Adipocyte (in vitro differentiated cells): ENCODE measurements around the gene UQCC2.

Experiments
- DNase-seq: peaks from one replicate; pipeline ENCODE4 v3.0.0-alpha.2; 2015; ENCODE audit warnings: low read depth
- H3K27me3 ChIP-seq: replicated peaks from 2 replicates; pipeline ENCODE4 v1.7.0; 2013; ENCODE audit warnings: mild to moderate bottlenecking, low read length, moderate library complexity; ENCODE audit not compliant: control insufficient read depth, insufficient read depth
- H3K36me3 ChIP-seq: 2 replicates; pipeline ENCODE4 v1.7.0; 2013; ENCODE audit warnings: low read length, mild to moderate bottlenecking, moderate library complexity; ENCODE audit not compliant: control insufficient read depth, insufficient read depth, severe bottlenecking
- H3K4me1 ChIP-seq: 2 replicates; pipeline ENCODE4 v1.7.0; 2013; ENCODE audit warnings: mild to moderate bottlenecking, low read length, moderate library complexity; ENCODE audit not compliant: control insufficient read depth, insufficient read depth
- H3K4me3 ChIP-seq: 2 replicates; pipeline ENCODE4 v1.7.0; 2013; ENCODE audit warnings: mild to moderate bottlenecking, low read length, moderate library complexity
- H3K9ac ChIP-seq: 2 replicates; pipeline ENCODE4 v1.7.0; 2013; ENCODE audit warnings: mild to moderate bottlenecking, low read length, moderate library complexity
- H3K9me3 ChIP-seq: 2 replicates; pipeline ENCODE4 v1.7.0; 2013; ENCODE audit warnings: mild to moderate bottlenecking, low read length, moderate library complexity; ENCODE audit not compliant: control insufficient read depth

Gene UQCC2

GRCh38 chr6:33692078-33692759 is 19.3 kb downstream of the UQCC2 start:
- peaks cover 47% of the 10 kb centered on the region for H3K4me1 ChIP-seq
- DNase-seq: peak; percentile 78

GRCh38 chr6:33691456-33692077 is 19.9 kb downstream of the UQCC2 start:
- peaks cover 68% of the 10 kb centered on the region for H3K36me3 ChIP-seq
- H3K4me3 ChIP-seq: no peak overlapping the region
- DNase-seq: no peak
- H3K9ac ChIP-seq: no peak overlapping the region
- peaks cover 41% of the 10 kb centered on the region for H3K4me1 ChIP-seq
- H3K27me3 ChIP-seq: no peaks in the 10 kb centered on the region
- H3K9me3 ChIP-seq: no peaks in the 10 kb centered on the region

More at GRCh38 chr6:33692078-33692759, 19.3 kb downstream of the UQCC2 start:
- Histone ChIP-seq H3K9me3 (no peaks in the 10 kb centered on the region), H3K4me3 (no peak overlapping the region), H3K9ac (peak overlapping the region; percentile 38), H3K36me3 (peaks cover 68% of the 10 kb centered on the region), H3K27me3 (no peaks in the 10 kb centered on the region)

DNA sequence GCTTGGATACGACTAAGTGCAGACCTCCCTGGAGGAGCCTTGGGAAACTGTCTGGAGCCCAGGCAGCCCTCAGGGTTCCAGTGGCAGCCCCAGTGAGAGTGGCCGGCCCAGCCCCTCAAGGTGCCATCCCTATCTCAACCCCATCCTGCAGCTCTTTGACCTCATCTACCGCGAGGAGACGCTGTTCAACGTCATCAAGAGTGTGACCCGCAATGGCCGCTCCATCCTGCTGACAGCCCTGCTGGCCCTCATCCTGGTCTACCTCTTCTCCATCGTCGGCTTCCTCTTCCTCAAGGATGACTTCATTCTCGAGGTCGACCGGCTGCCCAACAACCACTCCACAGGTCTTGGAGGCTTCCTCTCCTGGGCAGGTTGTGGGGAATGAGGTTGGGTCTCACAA is 20.7 kb downstream of the UQCC2 start:
- no peaks in the 10 kb centered on the region for H3K9me3 ChIP-seq
- H3K4me1 ChIP-seq: peaks cover 35% of the 10 kb centered on the region
- H3K9ac ChIP-seq: no peak overlapping the region
- H3K27me3 ChIP-seq: no peaks in the 10 kb centered on the region
- DNase-seq: no peak
- peaks cover 65% of the 10 kb centered on the region for H3K36me3 ChIP-seq
- H3K4me3 ChIP-seq: no peak overlapping the region

DNA sequence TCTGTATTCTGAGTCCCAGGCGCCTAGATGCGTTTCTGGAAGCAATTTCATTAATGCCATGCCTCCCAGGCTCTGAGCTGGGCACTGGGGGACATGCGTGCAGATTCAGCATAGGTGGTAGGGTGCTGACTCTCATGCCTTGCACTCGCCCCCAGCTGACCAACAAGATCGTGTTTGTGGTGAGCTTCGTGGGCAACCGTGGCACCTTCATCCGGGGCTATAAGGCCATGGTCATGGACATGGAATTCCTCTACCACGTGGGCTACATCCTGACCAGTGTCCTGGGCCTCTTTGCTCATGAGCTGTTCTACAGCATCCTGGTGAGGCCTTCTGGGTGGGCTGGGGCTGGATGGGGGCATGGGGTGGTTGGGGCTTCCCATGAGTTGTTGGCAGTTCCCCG is 21.6 kb downstream of the UQCC2 start:
- Histone ChIP-seq H3K27me3 (no peaks in the 10 kb centered on the region), H3K36me3 (peaks cover 65% of the 10 kb centered on the region), H3K4me1 (peaks cover 26% of the 10 kb centered on the region), H3K4me3 (no peak overlapping the region), H3K9ac (no peak overlapping the region), H3K9me3 (no peaks in the 10 kb centered on the region)
- DNase-seq: no peak

DNA sequence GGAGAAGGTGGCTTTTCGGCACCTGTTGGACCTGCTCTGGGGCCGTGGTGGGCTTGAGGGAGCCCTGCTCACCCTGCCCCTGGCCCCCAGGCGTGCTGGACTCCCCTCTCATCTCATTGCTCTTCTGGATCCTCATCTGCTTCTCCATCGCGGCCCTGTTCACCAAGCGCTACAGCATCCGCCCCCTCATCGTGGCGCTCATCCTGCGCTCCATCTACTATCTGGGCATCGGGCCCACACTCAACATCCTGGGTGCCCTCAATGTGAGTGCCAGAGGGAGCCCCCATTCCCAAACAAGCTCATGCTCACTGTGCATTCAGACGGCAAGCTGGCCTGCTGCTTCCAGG is 22.4 kb downstream of the UQCC2 start:
- DNase-seq: no peak
- Histone ChIP-seq H3K27me3 (no peaks in the 10 kb centered on the region), H3K36me3 (peaks cover 69% of the 10 kb centered on the region), H3K4me3 (no peak overlapping the region), H3K9ac (no peak overlapping the region), H3K9me3 (no peaks in the 10 kb centered on the region), H3K4me1 (peaks cover 19% of the 10 kb centered on the region)

DNA sequence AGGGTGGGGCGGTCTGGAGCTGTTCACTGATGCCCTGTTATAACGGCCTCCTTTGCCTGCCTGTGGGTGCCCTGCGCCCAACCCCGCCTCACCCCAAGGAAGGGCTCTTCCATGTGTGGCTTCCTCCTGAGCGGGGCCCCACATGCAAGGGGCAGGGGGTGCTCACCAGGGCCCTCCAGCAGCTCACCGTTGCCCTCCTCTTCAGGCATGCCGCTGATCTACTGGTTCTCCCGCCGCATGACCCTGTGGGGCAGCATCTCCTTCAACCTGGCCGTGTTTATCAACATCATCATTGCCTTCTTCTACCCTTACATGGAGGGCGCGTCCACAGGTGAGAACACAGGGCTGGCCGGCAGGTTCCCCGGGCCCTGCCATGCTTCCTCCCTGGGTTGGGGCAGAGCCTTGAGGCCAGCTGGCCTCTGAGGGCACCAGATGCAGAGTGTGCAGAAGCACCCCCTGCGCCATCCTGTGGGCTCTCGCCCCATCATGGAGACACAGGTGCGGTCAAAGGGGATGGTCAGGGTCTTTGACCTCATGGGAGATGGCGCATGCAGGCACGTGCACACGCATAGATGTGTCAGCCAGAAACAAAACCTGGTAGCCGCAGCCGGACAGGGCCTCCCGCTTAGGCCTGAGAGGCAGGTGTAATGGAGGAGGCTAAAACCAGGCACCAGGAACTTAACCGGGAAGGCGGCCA is 22.9 kb downstream of the UQCC2 start:
- H3K9ac ChIP-seq: no peak overlapping the region
- peaks cover 68% of the 10 kb centered on the region for H3K36me3 ChIP-seq
- peaks cover 17% of the 10 kb centered on the region for H3K4me1 ChIP-seq
- no peaks in the 10 kb centered on the region for H3K27me3 ChIP-seq
- no peak overlapping the region for H3K4me3 ChIP-seq
- DNase-seq: no peak
- no peaks in the 10 kb centered on the region for H3K9me3 ChIP-seq

- H3K4me1 ChIP-seq: peaks cover 22% of the 10 kb centered on the region
- no peak for DNase-seq
- H3K4me3 ChIP-seq: no peak overlapping the region
- no peaks in the 10 kb centered on the region for H3K27me3 ChIP-seq
- no peaks in the 10 kb centered on the region for H3K9me3 ChIP-seq
- peaks cover 65% of the 10 kb centered on the region for H3K36me3 ChIP-seq
- no peak overlapping the region for H3K9ac ChIP-seq
These were observed 23.5 kb downstream of the UQCC2 start for GRCh38 chr6:33688006-33688405.

GRCh38 chr6:33686981-33687975 is 24.2 kb downstream of the UQCC2 start:
- Histone ChIP-seq H3K27me3 (no peaks in the 10 kb centered on the region), H3K4me1 (peaks cover 15% of the 10 kb centered on the region), H3K9me3 (no peaks in the 10 kb centered on the region), H3K36me3 (peaks cover 60% of the 10 kb centered on the region), H3K4me3 (no peak overlapping the region), H3K9ac (no peak overlapping the region)
- DNase-seq: no peak

DNA sequence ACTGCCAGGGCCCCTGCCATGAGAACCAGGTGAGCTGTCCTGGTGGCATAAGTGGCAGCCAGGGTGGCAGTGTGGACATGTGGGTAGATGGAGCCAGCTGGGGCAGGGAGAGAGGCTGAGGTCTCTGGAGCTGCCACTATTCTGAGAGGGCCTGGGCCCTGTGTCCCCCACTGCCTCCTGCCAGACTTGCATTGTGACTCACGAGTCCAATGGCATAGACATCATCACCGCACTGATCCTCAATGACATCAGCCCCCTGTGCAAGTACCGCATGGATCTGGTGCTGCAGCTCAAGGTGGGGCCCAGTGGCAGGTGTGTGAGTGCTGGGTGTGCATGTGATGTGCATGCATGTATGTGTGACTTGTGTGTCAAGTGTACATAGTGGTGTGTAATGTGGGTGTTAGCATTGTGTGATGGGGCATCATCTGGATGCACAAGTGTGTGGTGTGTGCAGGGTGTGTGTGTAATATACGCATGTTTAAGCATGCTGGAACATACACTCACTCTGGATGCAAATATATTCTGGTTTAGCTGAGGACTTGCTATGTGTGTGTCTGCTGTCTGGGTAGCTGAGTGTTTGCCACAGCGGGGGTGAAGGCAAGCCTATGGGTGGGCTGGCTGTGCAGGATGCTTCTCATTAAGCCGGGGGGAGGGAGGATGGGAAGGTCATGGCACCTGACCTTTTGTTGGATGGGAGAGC is 25.1 kb downstream of the UQCC2 start:
- no peak for DNase-seq
- no peak overlapping the region for H3K9ac ChIP-seq
- no peaks in the 10 kb centered on the region for H3K9me3 ChIP-seq
- H3K36me3 ChIP-seq: peaks cover 55% of the 10 kb centered on the region
- no peak overlapping the region for H3K4me3 ChIP-seq
- no peaks in the 10 kb centered on the region for H3K27me3 ChIP-seq
- peaks cover 8% of the 10 kb centered on the region for H3K4me1 ChIP-seq

- Histone ChIP-seq H3K36me3 (peaks cover 53% of the 10 kb centered on the region), H3K4me1 (peaks cover 8% of the 10 kb centered on the region), H3K27me3 (no peaks in the 10 kb centered on the region), H3K4me3 (no peak overlapping the region), H3K9ac (no peak overlapping the region), H3K9me3 (no peaks in the 10 kb centered on the region)
- no peak for DNase-seq
These were observed 25.9 kb downstream of the UQCC2 start for GRCh38 chr6:33685411-33686224.
